GM19397 (cell line): ENCODE measurements around the gene EXTL1.

Source experiments
- ATAC-seq: cut with Tn5 transposase; IDR thresholded peaks from one replicate; pipeline ENCODE4 v1.9.1; 2021; ENCODE audit warnings: mild to moderate bottlenecking, moderate library complexity; ENCODE audit not compliant: unreplicated experiment

The EXTL1 gene

GRCh38 chr1:26038904-26039303 is 17.3 kb downstream of the EXTL1 start:
- ATAC-seq: no peak

- ATAC-seq: no peak
These were observed 19.8 kb downstream of the EXTL1 start for GRCh38 chr1:26041401-26041800.

- no peak for ATAC-seq
These were observed 20.4 kb downstream of the EXTL1 start for GRCh38 chr1:26041978-26042377.

GRCh38 chr1:26043765-26044164 is 22.2 kb downstream of the EXTL1 start:
- ATAC-seq: no peak

GRCh38 chr1:26044414-26044813 is 22.8 kb downstream of the EXTL1 start:
- no peak for ATAC-seq

- ATAC-seq: no peak
These were observed 23.6 kb downstream of the EXTL1 start for GRCh38 chr1:26044971-26045721.

GRCh38 chr1:26045722-26046245 is 24.2 kb downstream of the EXTL1 start, which contains the start of gene SLC30A2:
Gene SLC30A2 (minus strand): TSS chr1:26046118. CDS start chr1:26045896, 222 bp downstream.
- no peak for ATAC-seq

GRCh38 chr1:26046246-26047095 is 24.9 kb downstream of the EXTL1 start:
- ATAC-seq: no peak

- ATAC-seq: no peak
These were observed 25.8 kb downstream of the EXTL1 start for GRCh38 chr1:26047278-26047874.

GRCh38 chr1:26049531-26050247 is 28.1 kb downstream of the EXTL1 start:
- ATAC-seq: no peak

GRCh38 chr1:26050248-26050640 is 28.7 kb downstream of the EXTL1 start:
- no peak for ATAC-seq

GRCh38 chr1:26053718-26054560 is 32.4 kb downstream of the EXTL1 start:
- ATAC-seq: no peak

- no peak for ATAC-seq
These were observed 33.5 kb downstream of the EXTL1 start for GRCh38 chr1:26055041-26055440.

- no peak for ATAC-seq
These were observed 35.6 kb downstream of the EXTL1 start for GRCh38 chr1:26057189-26057588.

GRCh38 chr1:26058052-26058595 is 36.5 kb downstream of the EXTL1 start:
- no peak for ATAC-seq

- no peak for ATAC-seq
These were observed 38.3 kb downstream of the EXTL1 start for GRCh38 chr1:26059906-26060305.

- ATAC-seq: no peak
These were observed 39.4 kb downstream of the EXTL1 start for GRCh38 chr1:26060832-26061574.

GRCh38 chr1:26064553-26064952 is 43.0 kb downstream of the EXTL1 start:
- no peak for ATAC-seq

- ATAC-seq: no peak
These were observed 44.6 kb downstream of the EXTL1 start for GRCh38 chr1:26066160-26066559.
